HG02642 (cell line): ENCODE results near the gene DHFR2.
"Not testable (repeated sequence)": the region's sequence is repeated elsewhere in the genome, so short reads cannot be mapped to it uniquely, and the experiment has no call there.

ENCODE experiments used
- ATAC-seq: cut with Tn5 transposase; IDR thresholded peaks from one replicate; pipeline ENCODE4 v1.9.1; 2021; ENCODE audit warnings: mild to moderate bottlenecking; ENCODE audit not compliant: unreplicated experiment, poor library complexity

DHFR2 gene

DNA sequence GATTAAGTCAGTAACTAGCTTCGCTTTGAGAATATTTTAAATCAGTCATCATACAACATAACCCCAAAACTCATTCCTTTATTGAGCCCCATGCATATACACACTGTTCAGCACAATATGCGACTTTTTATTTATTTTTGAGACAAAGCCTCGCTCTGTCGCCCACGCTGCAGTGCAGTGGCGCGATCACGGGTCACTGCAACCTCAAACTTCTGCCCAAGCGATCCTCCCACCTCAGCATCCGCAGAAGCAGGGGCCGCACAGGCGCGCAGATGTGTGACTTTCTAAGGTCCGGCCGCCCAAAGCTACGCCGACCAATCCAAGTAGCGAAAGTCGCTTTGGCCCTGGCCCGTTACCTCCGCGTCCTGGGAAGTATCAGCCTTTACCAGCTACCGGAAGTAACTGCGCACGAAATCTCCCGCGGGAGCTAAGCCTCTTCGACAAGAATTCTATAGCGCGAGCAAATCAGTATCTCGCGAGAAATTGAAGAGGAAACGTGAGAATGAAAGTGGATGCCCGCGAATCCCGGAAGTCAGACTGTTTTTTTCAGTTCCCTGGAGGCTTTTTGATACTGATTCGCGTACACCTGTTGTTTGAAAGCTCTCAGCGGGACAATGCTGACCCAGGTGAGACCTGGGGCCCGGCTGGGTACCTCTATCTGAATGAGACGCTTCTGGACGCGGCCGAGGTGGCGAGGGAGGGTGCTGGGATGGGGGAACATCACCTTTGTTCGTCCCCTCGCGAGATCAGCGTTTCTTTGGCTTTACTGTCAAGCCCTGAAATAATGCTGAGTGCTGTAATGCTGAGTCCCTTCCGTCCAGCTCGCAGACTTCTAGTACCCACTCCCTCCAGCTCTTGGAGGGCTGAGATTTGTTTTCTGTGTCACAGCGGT lies at the start of gene DHFR2, which contains the start of gene NSUN3:
DHFR2 (minus strand) TSS at position 404 of the 892 bp plus-strand sequence. CDS start 1,405 bp downstream, outside the sequence.
NSUN3 (plus strand) TSS at position 549 of the 892 bp plus-strand sequence; CDS start at position 615, 66 bp downstream.
- ATAC-seq: peak; percentile 96

- ATAC-seq: no peak
Observed at GRCh38 chr3:94110854-94111253, 48.1 kb upstream of the DHFR2 start.

GRCh38 chr3:94110232-94110631 lies 47.5 kb upstream of the DHFR2 start:
- ATAC-seq: not testable (repeated sequence)

- ATAC-seq: no peak
Observed at GRCh38 chr3:94106268-94106667, 43.6 kb upstream of the DHFR2 start.

DNA sequence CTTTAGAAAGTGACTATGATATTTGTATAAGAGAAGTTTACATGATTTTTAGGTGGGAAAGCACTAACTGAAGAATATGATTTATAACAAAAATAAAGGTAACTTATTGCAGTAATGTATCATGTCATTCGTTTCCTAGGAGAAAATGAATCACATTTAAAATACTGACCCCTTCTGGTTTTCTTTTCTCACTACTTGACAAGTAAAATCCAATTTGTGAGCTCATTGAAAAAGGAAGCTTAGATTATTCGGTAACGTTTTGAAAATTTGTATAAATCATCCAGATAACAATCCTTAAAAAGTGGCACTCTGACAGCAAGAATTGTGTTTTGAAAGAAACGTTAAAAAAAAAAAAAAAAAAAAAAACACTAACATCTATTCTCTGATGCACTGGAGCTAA lies 39.1 kb upstream of the DHFR2 start:
- ATAC-seq: no peak

GRCh38 chr3:94099311-94099710 lies 36.6 kb upstream of the DHFR2 start:
- ATAC-seq: no peak

- no peak for ATAC-seq
Observed at GRCh38 chr3:94098452-94098851, 35.7 kb upstream of the DHFR2 start.

DNA sequence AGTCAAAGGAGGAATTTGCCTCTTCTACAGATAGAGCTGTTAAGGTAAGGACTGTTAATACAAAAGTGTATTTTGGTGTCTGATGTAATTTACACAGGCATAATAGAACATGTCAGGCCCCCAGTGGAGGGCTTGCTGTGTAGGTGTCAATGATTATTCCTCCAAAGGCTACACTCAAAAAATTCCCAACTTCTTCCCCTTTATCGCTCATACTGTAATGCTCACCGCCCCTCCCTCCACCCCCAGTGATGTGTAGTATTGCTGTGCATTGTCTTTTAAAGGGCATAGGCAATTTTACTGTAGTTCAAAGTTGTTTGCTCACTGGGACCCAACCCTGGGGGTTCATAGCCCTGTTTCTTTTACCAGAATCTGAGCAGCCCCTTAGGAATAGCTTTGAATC lies 32.4 kb upstream of the DHFR2 start:
- no peak for ATAC-seq

DNA sequence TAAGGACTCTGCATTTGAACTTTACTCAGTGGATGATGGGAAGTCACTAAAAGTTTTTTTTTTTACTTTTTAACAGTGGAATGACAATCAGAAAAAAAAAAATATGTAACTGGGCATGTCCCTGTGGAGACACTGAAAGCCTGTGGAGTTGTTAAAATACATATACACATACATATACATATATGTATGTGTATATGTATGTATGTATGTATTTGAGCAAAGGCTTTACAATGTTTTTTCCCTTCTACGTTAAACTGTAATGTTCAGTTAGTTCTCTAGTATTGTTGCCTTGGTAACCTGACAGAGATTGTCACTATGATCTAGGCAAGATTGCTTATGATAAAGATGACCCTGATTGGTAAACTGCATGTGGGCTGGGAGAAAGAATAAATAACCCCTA lies 30.4 kb upstream of the DHFR2 start:
- ATAC-seq: no peak

GRCh38 chr3:94092086-94092485 lies 29.4 kb upstream of the DHFR2 start:
- no peak for ATAC-seq

DNA sequence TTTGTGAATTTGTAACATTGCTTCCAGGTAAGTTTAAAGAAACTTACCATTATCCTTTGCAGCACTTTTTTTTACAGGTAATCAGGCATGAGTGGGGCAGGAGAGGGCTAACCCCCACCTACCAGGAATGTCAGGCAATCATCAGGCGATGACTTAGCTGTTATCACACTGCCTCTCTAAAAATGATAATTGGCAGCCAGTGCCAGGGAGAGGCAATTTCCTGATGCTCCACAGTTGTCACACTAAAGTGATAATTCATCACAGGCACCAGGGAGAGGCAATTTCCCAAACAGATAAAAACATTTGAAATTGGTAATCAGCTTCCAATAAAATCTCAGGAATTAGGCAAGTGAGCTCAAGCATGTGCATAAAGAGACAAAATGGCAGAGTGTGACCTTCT lies 26.4 kb upstream of the DHFR2 start:
- no peak for ATAC-seq

- ATAC-seq: peak; percentile 66
Observed at GRCh38 chr3:94083261-94083660, 20.5 kb upstream of the DHFR2 start.

DNA sequence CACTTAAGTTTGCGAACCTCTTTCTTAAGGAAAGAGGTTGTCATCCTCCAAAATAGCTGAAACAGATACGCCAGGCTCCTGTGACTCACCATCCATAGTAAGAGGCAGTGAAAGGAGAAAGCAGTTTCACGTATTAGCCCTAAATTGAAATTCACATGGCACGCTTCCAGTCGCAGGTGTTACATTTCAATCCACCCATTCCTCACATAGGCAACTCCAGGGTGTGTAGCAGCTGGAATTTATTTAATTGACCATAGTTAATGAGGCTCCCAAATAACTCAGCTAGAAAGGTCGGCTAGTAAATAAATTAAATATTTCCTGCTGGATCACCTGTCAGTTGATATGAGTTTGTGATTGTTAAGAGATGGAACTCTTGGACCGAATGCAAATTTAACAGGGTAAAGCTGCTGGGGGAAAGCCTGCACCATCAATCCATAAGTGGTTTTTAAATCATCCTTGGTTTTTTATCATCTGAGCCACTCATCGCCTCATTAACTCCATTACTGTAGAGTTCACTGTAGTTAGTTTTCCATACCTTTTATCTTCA lies 19.7 kb upstream of the DHFR2 start:
- no peak for ATAC-seq

- ATAC-seq: no peak
Observed at GRCh38 chr3:94081884-94082283, 19.2 kb upstream of the DHFR2 start.

DNA sequence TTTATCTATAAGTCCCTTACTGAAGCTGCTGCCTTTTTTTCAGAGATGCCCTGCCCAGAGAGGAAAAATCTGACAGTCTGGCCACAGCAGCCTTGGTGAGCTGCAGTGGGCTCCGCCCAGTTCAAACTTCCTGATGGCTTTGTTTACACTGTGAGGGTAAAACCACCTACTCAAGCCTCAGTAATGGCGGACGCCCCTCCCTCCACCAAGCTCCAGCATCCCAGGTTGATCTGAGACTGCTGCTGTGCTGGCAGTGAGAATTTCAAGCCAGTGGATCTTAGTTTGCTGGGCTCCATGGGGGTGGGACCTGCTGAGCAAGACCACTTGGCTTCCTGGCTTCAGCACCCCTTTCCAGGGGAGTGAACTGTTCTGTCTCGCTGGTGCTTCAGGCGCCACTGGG lies 17.8 kb upstream of the DHFR2 start:
- ATAC-seq: not testable (repeated sequence)

GRCh38 chr3:94076055-94076454 lies 13.3 kb upstream of the DHFR2 start:
- ATAC-seq: no peak

- peak; percentile 76 for ATAC-seq
Observed at GRCh38 chr3:94071713-94072284, 9.1 kb upstream of the DHFR2 start.

GRCh38 chr3:94070341-94070911 lies 7.7 kb upstream of the DHFR2 start:
- peak; percentile 55 for ATAC-seq

DNA sequence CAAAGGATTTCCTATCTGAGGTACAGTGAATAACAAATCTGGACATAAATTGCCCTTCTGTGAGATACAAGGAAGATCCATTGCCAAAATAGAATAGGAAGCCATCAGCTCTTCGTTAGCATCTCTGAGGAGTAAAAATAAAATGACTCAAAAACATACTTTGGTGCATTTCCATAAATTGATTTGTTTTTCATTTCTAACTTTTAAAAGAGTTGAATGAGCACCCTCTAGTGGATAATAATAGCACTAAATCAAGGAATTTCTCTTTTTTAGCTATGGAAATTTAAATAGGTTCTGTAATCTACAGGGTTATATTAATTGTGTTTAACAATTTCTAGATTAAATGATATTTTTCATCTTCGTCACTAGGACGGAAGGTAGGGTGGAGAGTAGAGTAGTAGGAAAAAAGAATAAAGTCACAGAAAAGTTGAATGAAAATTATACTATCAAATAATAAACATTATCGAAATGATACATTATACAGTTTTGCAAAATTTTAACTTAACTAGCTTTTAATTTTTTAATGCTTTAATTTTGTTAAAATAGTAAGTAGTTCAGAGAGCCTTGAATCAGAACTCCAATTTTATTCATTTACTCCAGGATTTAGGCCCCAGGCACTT lies 6.6 kb upstream of the DHFR2 start:
- ATAC-seq: no peak
